Measurements from ENCODE around the gene SLC46A1. TPM values are rescaled to one million over a fixed set of nuclear protein-coding genes. Genes with fewer than 3 reads are reported as not detected.

Gene SLC46A1
- polyA plus RNA-seq, 1 donor = 13.7 TPM

DNA sequence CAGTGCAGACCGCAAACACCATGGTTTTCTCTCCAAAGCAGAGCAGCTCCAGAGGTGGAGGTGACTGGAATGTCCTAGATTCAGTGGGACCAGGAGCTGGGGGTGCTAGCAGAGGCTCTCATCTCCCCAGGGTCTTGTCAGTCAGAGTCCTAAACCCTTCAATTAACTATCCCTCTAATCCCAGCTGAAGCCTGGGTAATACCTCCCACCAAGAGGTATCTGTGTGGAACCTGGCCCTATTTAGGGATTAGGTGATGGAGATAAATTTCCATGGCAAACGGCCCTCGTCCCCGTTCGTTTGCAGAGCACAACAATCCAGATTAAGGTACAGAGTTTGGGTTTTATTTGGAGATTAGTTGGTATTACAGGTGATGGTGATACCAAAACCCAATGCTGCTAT lies 42.8 kb downstream of the SLC46A1 start:
- Histone ChIP-seq H3K4me3 (ENCODE audit: low read length) (no peak overlapping the region), H3K4me1 (ENCODE audit: control insufficient read depth, insufficient read depth, low read length) (peaks cover 11% of the 10 kb centered on the region), H3K9me3 (ENCODE audit: control insufficient read depth, low read depth, low read length) (no peaks in the 10 kb centered on the region), H3K27ac (ENCODE audit: low read length) (no peak overlapping the region), H3K36me3 (ENCODE audit: control insufficient read depth, insufficient read depth, low read length) (peaks cover 56% of the 10 kb centered on the region), H3K27me3 (ENCODE audit: control insufficient read depth, insufficient read depth, low read length) (no peaks in the 10 kb centered on the region)
- no CpG with 5 or more reads among the region's 5 CpGs for WGBS (ENCODE audit: insufficient coverage, low lambda C conversion rate)
- no peak for DNase-seq

DNA sequence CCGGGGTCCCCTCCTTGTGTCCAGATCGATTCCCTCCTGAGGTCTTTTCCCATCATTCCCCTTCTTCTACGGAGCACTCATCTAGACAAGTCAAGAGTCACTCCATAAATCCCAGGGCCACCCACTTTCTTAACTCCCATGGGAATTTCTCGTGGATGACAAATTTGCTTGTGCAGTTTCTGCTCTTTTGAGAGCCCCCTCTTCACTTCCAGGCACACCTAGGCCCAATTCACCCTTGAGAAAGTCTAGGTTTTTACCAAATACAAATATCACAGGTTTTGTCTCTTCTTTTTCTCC lies 48.2 kb downstream of the SLC46A1 start:
- Histone ChIP-seq H3K4me1 (ENCODE audit: control insufficient read depth, insufficient read depth, low read length) (peaks cover 19% of the 10 kb centered on the region), H3K9me3 (ENCODE audit: control insufficient read depth, low read depth, low read length) (no peaks in the 10 kb centered on the region), H3K27me3 (ENCODE audit: control insufficient read depth, insufficient read depth, low read length) (no peaks in the 10 kb centered on the region), H3K36me3 (ENCODE audit: control insufficient read depth, insufficient read depth, low read length) (peaks cover 59% of the 10 kb centered on the region), H3K4me3 (ENCODE audit: low read length) (peak overlapping the region; percentile 90), H3K27ac (ENCODE audit: low read length) (no peak overlapping the region)
- WGBS (ENCODE audit: insufficient coverage, low lambda C conversion rate) = 50% methylated on average over 1 of the region's 4 CpGs
- DNase-seq = no peak

DNA sequence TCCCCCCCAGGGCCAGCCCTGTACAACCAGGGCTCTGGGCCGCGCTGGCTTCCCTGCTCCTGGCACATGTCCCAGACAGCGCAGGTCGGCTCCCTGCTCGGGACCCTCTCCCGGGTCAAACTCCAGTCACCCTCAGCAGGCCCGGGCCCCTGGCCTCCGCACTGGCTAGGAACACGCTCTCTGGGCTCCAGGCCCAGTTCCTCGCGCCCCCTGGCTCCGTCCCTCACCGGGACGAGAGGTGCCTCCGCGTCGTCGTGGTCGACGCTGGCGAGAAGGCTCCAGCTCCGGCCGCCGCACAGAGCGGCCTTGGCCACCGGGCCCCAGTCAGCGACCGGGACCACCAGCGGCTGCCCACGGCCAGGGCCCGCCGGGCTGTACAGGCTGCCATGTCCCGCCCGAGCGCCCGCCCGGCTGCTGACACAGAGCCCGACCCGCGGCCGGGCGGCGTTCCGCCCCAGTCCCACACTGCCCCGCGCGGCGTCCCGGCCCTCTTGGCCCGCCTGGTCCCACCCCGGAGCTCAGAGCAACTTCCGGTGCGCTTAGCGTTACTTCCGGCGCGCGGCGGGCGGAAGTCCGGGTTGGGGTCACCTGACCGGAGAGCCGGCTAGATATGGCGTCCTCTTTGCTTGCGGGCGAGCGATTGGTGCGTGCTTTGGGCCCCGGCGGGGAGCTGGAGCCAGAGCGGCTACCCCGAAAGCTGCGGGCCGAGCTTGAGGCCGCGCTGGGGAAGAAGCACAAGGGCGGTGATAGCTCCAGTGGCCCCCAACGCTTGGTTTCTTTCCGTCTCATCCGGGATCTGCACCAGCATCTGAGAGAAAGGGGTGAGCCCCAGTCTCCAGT lies 48.7 kb downstream of the SLC46A1 start, which contains the start of gene POLDIP2:
Gene POLDIP2, minus strand, starts transcription at position 467 of the 840 bp plus-strand sequence. Its CDS starts 79 bp downstream, at position 388.
- no CpG with 5 or more reads among the region's 80 CpGs for WGBS (ENCODE audit: insufficient coverage, low lambda C conversion rate)
- H3K27ac ChIP-seq (ENCODE audit: low read length) = peak within 1 kb of the TSS; percentile 60
- H3K36me3 ChIP-seq (ENCODE audit: control insufficient read depth, insufficient read depth, low read length) = peaks cover 56% of the 10 kb centered on the region
- H3K27me3 ChIP-seq (ENCODE audit: control insufficient read depth, insufficient read depth, low read length) = no peaks in the 10 kb centered on the region
- peak within 1 kb of the TSS; percentile 90 for H3K4me3 ChIP-seq (ENCODE audit: low read length)
- H3K4me1 ChIP-seq (ENCODE audit: control insufficient read depth, insufficient read depth, low read length) = peaks cover 19% of the 10 kb centered on the region
- DNase-seq = peak; percentile 95
- no peaks in the 10 kb centered on the region for H3K9me3 ChIP-seq (ENCODE audit: control insufficient read depth, low read depth, low read length)

DNA sequence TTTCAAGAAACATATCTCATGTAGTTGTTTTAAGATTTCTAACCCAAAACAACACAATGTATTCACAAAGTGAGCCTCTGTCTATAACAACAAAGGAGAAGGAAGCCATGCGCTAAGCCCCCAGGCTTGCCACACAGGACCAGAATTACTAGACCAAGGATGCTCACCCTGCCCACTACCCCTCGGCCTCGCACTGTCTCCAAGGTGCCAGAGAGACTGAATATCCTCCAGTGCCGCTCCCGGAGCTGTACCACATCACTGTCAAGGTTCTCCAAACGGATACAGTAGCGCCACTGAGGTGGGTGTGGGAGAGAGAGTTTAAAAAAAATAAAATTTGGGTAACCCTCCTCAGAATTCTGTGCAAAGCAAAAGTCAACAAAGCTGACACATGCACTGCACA lies 55.7 kb downstream of the SLC46A1 start:
- H3K27ac ChIP-seq (ENCODE audit: low read length) = no peak overlapping the region
- H3K9me3 ChIP-seq (ENCODE audit: control insufficient read depth, low read depth, low read length) = no peaks in the 10 kb centered on the region
- peaks cover 89% of the 10 kb centered on the region for H3K36me3 ChIP-seq (ENCODE audit: control insufficient read depth, insufficient read depth, low read length)
- DNase-seq = no peak
- no peaks in the 10 kb centered on the region for H3K4me1 ChIP-seq (ENCODE audit: control insufficient read depth, insufficient read depth, low read length)
- no peak overlapping the region for H3K4me3 ChIP-seq (ENCODE audit: low read length)
- 100% methylated on average over 4 of the region's 7 CpGs for WGBS (ENCODE audit: insufficient coverage, low lambda C conversion rate)
- no peaks in the 10 kb centered on the region for H3K27me3 ChIP-seq (ENCODE audit: control insufficient read depth, insufficient read depth, low read length)

DNA sequence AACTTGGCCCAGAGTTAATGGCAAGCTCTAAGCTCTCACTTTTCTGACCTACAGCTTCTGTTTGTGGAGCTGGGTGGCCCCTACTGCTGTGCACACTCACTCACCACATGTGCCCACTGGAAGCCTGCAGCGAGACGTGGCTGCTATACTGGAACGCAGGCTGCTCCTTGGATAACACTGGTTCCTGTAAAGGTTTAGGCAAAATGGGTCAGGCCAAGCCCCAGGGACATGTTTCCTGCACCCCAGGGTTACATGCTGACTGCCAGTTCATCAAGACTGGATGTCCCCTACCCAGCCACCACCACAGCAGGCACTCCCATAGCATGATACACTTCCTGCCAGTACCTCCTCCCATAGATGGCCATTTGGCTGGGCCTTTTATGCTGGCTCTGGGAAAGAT lies 57.0 kb downstream of the SLC46A1 start:
- no peak for DNase-seq
- no peaks in the 10 kb centered on the region for H3K4me1 ChIP-seq (ENCODE audit: control insufficient read depth, insufficient read depth, low read length)
- H3K36me3 ChIP-seq (ENCODE audit: control insufficient read depth, insufficient read depth, low read length) = peaks cover 92% of the 10 kb centered on the region
- H3K27me3 ChIP-seq (ENCODE audit: control insufficient read depth, insufficient read depth, low read length) = no peaks in the 10 kb centered on the region
- no peak overlapping the region for H3K4me3 ChIP-seq (ENCODE audit: low read length)
- no CpG with 5 or more reads among the region's 3 CpGs for WGBS (ENCODE audit: insufficient coverage, low lambda C conversion rate)
- H3K27ac ChIP-seq (ENCODE audit: low read length) = no peak overlapping the region
- H3K9me3 ChIP-seq (ENCODE audit: control insufficient read depth, low read depth, low read length) = no peaks in the 10 kb centered on the region

DNA sequence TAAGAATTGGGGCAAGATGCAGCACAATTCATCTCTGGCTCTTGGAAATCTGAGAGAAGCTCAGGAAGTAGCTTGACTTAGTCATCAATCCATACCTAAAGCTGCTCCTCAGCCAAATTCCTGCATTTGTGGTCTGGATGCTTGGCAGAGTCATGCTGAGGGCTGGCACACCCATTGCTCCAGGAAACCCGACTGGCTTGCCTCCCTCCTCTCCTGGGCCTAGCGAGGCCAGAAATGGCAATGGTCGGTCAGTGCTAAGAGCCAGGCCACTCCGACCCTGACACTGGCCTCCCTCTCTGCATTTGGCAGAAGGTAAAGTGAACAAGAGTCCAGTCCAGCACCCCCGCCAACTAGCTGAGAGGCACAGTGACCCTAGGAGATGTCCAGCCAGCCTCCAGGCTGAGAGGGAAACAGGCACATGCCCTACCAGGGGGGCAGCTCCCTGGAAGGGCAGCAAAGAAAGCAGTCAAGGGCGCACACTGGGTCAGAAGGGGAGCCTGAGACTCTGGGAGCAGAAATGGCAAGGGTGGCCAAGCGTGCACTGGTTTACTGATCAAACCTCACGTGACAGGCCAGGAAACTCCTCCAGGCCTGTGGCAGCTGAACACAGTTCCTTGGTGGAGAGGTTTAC lies 58.6 kb downstream of the SLC46A1 start:
- Histone ChIP-seq H3K27ac (ENCODE audit: low read length) (no peak overlapping the region), H3K27me3 (ENCODE audit: control insufficient read depth, insufficient read depth, low read length) (no peaks in the 10 kb centered on the region), H3K9me3 (ENCODE audit: control insufficient read depth, low read depth, low read length) (no peaks in the 10 kb centered on the region), H3K4me1 (ENCODE audit: control insufficient read depth, insufficient read depth, low read length) (no peaks in the 10 kb centered on the region), H3K36me3 (ENCODE audit: control insufficient read depth, insufficient read depth, low read length) (peaks cover 92% of the 10 kb centered on the region), H3K4me3 (ENCODE audit: low read length) (no peak overlapping the region)
- no peak for DNase-seq
- WGBS (ENCODE audit: insufficient coverage, low lambda C conversion rate) = no CpG with 5 or more reads among the region's 8 CpGs

DNA sequence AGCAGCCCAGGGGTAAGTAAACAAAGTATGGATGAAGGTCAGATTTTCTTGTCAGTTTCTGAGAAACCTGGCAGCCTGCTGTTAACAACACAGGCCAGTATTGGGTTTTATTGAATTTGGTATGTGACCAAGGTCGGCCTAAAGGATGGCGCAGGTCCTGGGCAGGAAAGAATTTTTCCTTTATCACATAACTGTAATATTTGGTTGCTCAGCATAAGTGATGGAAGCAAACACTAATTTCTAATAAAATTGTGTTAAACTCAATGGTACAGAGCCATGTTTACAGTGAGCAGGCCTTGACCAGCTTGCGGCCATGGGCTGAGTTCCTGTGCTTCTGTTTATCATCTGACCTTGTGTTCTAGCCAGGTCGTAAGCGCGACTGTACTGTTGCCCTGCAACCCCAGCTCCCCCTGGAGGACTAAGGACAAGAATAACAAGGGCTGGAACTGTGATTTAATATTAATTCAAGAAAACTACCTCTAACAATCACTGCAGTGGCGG lies 59.2 kb downstream of the SLC46A1 start:
- WGBS (ENCODE audit: insufficient coverage, low lambda C conversion rate) = no CpG with 5 or more reads among the region's 7 CpGs
- no peak overlapping the region for H3K4me3 ChIP-seq (ENCODE audit: low read length)
- no peaks in the 10 kb centered on the region for H3K27me3 ChIP-seq (ENCODE audit: control insufficient read depth, insufficient read depth, low read length)
- H3K4me1 ChIP-seq (ENCODE audit: control insufficient read depth, insufficient read depth, low read length) = no peaks in the 10 kb centered on the region
- peaks cover 96% of the 10 kb centered on the region for H3K36me3 ChIP-seq (ENCODE audit: control insufficient read depth, insufficient read depth, low read length)
- H3K27ac ChIP-seq (ENCODE audit: low read length) = no peak overlapping the region
- H3K9me3 ChIP-seq (ENCODE audit: control insufficient read depth, low read depth, low read length) = no peaks in the 10 kb centered on the region
- DNase-seq = no peak

DNA sequence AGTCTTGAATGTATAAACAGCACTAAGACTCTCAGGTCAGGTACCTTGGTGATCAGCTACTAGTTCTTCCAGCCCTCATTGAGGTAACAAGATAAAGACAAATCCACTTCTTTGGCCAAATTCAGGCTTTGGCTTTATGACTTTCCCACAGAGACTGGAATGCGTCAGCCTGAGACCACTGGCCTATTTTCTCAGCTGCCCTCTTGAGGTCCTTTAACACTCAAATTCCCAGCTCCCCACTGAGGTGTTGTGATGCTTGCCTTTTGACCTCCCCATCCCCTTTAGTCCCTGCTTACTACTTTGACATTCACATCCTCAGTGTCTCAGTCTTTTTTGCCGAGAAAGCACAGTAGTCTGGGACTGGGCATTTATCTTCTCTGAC lies 59.8 kb downstream of the SLC46A1 start:
- Histone ChIP-seq H3K36me3 (ENCODE audit: control insufficient read depth, insufficient read depth, low read length) (peaks cover 96% of the 10 kb centered on the region), H3K27ac (ENCODE audit: low read length) (no peak overlapping the region), H3K4me1 (ENCODE audit: control insufficient read depth, insufficient read depth, low read length) (no peaks in the 10 kb centered on the region), H3K27me3 (ENCODE audit: control insufficient read depth, insufficient read depth, low read length) (no peaks in the 10 kb centered on the region), H3K9me3 (ENCODE audit: control insufficient read depth, low read depth, low read length) (no peaks in the 10 kb centered on the region), H3K4me3 (ENCODE audit: low read length) (no peak overlapping the region)
- no CpG with 5 or more reads among the region's 2 CpGs for WGBS (ENCODE audit: insufficient coverage, low lambda C conversion rate)
- no peak for DNase-seq

DNA sequence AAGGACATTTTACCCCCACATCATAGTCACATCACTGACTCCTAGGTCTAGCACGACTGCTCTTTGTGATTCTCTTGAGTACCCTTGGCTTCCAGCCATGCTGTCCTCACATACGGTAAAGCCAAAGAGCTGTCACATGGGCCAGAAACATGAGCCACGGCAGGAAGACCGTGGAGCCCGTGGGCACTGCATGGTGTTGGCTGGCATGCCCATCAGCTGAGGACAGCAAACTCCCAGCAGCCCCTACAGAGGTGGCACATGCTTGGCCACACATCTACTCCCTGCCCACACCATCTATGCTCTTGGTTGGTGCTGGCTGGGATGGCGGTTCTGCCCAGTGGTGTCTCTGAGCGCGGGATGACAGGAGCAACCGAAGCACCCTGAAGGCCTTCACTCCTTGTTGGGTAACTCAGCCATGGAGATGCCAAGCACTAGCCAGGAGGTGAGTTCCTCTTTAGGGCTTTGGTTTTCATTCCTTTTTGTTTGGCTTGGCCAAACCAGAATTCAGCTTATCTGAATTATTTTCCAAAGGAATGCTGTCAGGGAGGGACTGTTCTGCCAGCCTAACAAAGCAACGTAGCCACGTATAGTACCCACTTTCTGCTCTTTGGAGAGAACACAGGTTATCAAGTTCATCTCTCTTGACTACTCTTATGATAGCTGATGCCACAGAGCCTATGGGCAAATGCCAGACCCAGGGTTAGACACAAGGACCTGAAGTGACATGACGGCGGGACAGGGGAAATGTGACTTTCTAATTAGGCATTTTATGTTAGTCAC lies 60.4 kb downstream of the SLC46A1 start:
- H3K9me3 ChIP-seq (ENCODE audit: control insufficient read depth, low read depth, low read length) = no peaks in the 10 kb centered on the region
- no peak for DNase-seq
- peaks cover 94% of the 10 kb centered on the region for H3K36me3 ChIP-seq (ENCODE audit: control insufficient read depth, insufficient read depth, low read length)
- H3K4me1 ChIP-seq (ENCODE audit: control insufficient read depth, insufficient read depth, low read length) = no peaks in the 10 kb centered on the region
- no CpG with 5 or more reads among the region's 13 CpGs for WGBS (ENCODE audit: insufficient coverage, low lambda C conversion rate)
- H3K27me3 ChIP-seq (ENCODE audit: control insufficient read depth, insufficient read depth, low read length) = no peaks in the 10 kb centered on the region
- no peak overlapping the region for H3K27ac ChIP-seq (ENCODE audit: low read length)
- H3K4me3 ChIP-seq (ENCODE audit: low read length) = no peak overlapping the region
